Liver (tissue), 9 donors: Measurements from ENCODE around the gene VASP. TPM values are rescaled to one million over a fixed set of nuclear protein-coding genes. Genes with fewer than 3 reads are reported as not detected.

Experiments used
- DNase-seq: peaks from one replicate; pipeline ENCODE4 v3.0.0-alpha.2; 2017; ENCODE audit warnings: low spot score
- H3K27ac ChIP-seq, 2 donors: one replicate each; pipeline ENCODE4 v1.7.0; 2013; ENCODE audit warnings: inconsistent platforms in 2 of 2, low read length in 2 of 2, control low read depth in 1 of 2, low read depth in 1 of 2, mild to moderate bottlenecking in 1 of 2
- H3K27me3 ChIP-seq, 4 donors: one replicate each; pipeline versions ENCODE4 v1.6.1 to v1.7.0; 2013; ENCODE audit warnings: low read length in 3 of 4, inconsistent platforms in 1 of 4, mild to moderate bottlenecking in 1 of 4, moderate library complexity in 1 of 4; ENCODE audit not compliant: control insufficient read depth in 4 of 4, insufficient read depth in 4 of 4
- H3K36me3 ChIP-seq, 4 donors: one replicate each; pipeline versions ENCODE4 v1.6.1 to v1.7.0; 2013; ENCODE audit warnings: low read length in 3 of 4, mild to moderate bottlenecking in 3 of 4, low read depth in 1 of 4, moderate library complexity in 1 of 4; ENCODE audit not compliant: control insufficient read depth in 4 of 4, insufficient read depth in 3 of 4
- H3K4me1 ChIP-seq, 4 donors: one replicate each; pipeline versions ENCODE4 v1.6.1 to v1.7.0; 2013; ENCODE audit warnings: low read length in 3 of 4, mild to moderate bottlenecking in 3 of 4, moderate library complexity in 1 of 4; ENCODE audit not compliant: control insufficient read depth in 4 of 4, insufficient read depth in 4 of 4
- H3K4me3 ChIP-seq, 3 donors: one replicate each; pipeline versions ENCODE4 v1.6.1 to v1.7.0; 2013; ENCODE audit warnings: low read length in 3 of 3, control low read depth in 1 of 3, low read depth in 1 of 3, mild to moderate bottlenecking in 1 of 3
- H3K9ac ChIP-seq, 2 donors: one replicate each; pipeline ENCODE4 v1.7.0; 2013; ENCODE audit warnings: low read length in 2 of 2, mild to moderate bottlenecking in 2 of 2, moderate library complexity in 2 of 2, control low read depth in 1 of 2, low read depth in 1 of 2
- H3K9me3 ChIP-seq, 4 donors: one replicate each; pipeline versions ENCODE4 v1.6.1 to v1.7.0; 2013; ENCODE audit warnings: low read length in 3 of 4; ENCODE audit not compliant: control insufficient read depth in 4 of 4
- CTCF ChIP-seq: fragments of 150-350 bp; IDR thresholded peaks from 2 replicates; pipeline ENCODE4 v1.5.1; 2017; ENCODE audit warnings: improper control_type of control experiment, low read depth, low read length; ENCODE audit not compliant: missing input control
- EGR1 ChIP-seq, 2 donors: IDR thresholded peaks; 2 replicates each; pipeline ENCODE4 v1.6.1; 2016 to 2018; ENCODE audit warnings: antibody characterized with exemption in 2 of 2, low read depth in 2 of 2
- FOXA1 ChIP-seq: IDR thresholded peaks from 2 replicates; pipeline ENCODE4 v1.6.1; 2016; ENCODE audit warnings: antibody characterized with exemption
- HNF4A ChIP-seq, 2 donors: conservative IDR thresholded peaks; 2 replicates each; pipeline ENCODE4 v1.6.1; 2016; ENCODE audit warnings: antibody characterized with exemption in 2 of 2, mild to moderate bottlenecking in 2 of 2
- HNF4G ChIP-seq: IDR thresholded peaks from 2 replicates; pipeline ENCODE4 v1.6.1; 2016; ENCODE audit warnings: antibody characterized with exemption
- JUND ChIP-seq, 2 donors: IDR thresholded peaks; 2 replicates each; pipeline ENCODE4 v1.6.1; 2016; ENCODE audit warnings: antibody characterized with exemption in 2 of 2
- NR2F2 ChIP-seq: IDR thresholded peaks from 2 replicates; pipeline ENCODE4 v1.6.1; 2016; ENCODE audit warnings: antibody characterized with exemption
- RAD21 ChIP-seq, 2 donors: IDR thresholded peaks; 2 replicates each; pipeline ENCODE4 v1.6.1; 2016; ENCODE audit warnings: antibody characterized with exemption in 2 of 2, mild to moderate bottlenecking in 2 of 2
- REST ChIP-seq: IDR thresholded peaks from 2 replicates; pipeline ENCODE4 v1.6.1; 2016; ENCODE audit warnings: antibody characterized with exemption, mild to moderate bottlenecking
- RXRA ChIP-seq, 2 donors: IDR thresholded peaks; 2 replicates each; pipeline ENCODE4 v1.6.1; 2017 to 2018; ENCODE audit warnings: antibody characterized with exemption in 2 of 2, mild to moderate bottlenecking in 1 of 2
- SP1 ChIP-seq: IDR thresholded peaks from 2 replicates; pipeline ENCODE4 v1.6.1; 2018; ENCODE audit warnings: antibody characterized with exemption, mild to moderate bottlenecking
- TAF1 ChIP-seq: conservative IDR thresholded peaks from 2 replicates; pipeline ENCODE4 v1.6.1; 2016; ENCODE audit warnings: antibody characterized with exemption, mild to moderate bottlenecking
- YY1 ChIP-seq: IDR thresholded peaks from 2 replicates; pipeline ENCODE4 v1.6.1; 2016; ENCODE audit warnings: antibody characterized with exemption, mild to moderate bottlenecking
- ZBTB33 ChIP-seq: IDR thresholded peaks from 2 replicates; pipeline ENCODE4 v1.6.1; 2016; ENCODE audit warnings: antibody characterized with exemption
- WGBS: extraction: QIAGEN DNeasy Blood & Tissue Kit; methylation state at CpG from one replicate; pipeline ENCODE4 v1.1.7; 2013; 5-methylcytosine and 5-hydroxymethylcytosine counted together
- polyA plus RNA-seq, 2 donors: library from polyadenylated mRNA; stranded (reverse) in 1 of 2; unstranded in 1 of 2; fragments of 200-250 nt in 1 of 2; fragments of >200 nt in 1 of 2; fragmentation: Nextera tagmentation in 1 of 2; extraction: Ambion mirVana in 1 of 2; gene quantifications; one replicate each; pipeline versions ENCODE4 v1.2.1 to v1.2.3, GENCODE V29; 2013 to 2015
- total RNA-seq, 2 donors: library from RNA; depleted of rRNA; stranded (reverse); fragments of >200 nt; gene quantifications; one replicate each; pipeline ENCODE4 v1.2.3, GENCODE V29; 2014
- donor health status: healthy.
- donor health status: healthy.
- donor health status: healthy.
- donor health status: healthy.
- donor health status: healthy.

Gene VASP
- total and polyA plus RNA-seq, 4 donors = 7.3 to 29.1 (median 22.7) TPM

GRCh38 chr19:45475537-45476291, 31.6 kb upstream of the VASP start:
- Histone ChIP-seq H3K9me3 (no peaks in the 10 kb centered on the region), H3K9ac (no peak overlapping the region), H3K36me3 (no peaks in the 10 kb centered on the region), H3K27ac (no peak overlapping the region), H3K4me3 (no peak overlapping the region), H3K27me3 (peaks cover 0 to 4% (median 2%) of the 10 kb centered on the region in 4 donors), H3K4me1 (peaks cover 0 to 17% (median 9%) of the 10 kb centered on the region in 4 donors)
- no peak for DNase-seq
- 66% methylated on average over 6 of the region's 6 CpGs for WGBS
- no peak for TF ChIP-seq YY1
- no peak for TF ChIP-seq ZBTB33
- TF ChIP-seq FOXA1 = no peak
- TF ChIP-seq HNF4G = no peak
- no peak for TF ChIP-seq RAD21 (IDR thresholded peaks at IDR 0.05)
- no peak for TF ChIP-seq TAF1
- no peak for TF ChIP-seq EGR1 (IDR thresholded peaks at IDR 0.05; ENCODE audit: low read depth in 2 of 2)

- peaks cover 0 to 3% (median under 1%) of the 10 kb centered on the region in 4 donors for H3K27me3 ChIP-seq
- TF ChIP-seq HNF4A (conservative IDR thresholded peaks at IDR 0.05) = no peak
- no peak for TF ChIP-seq NR2F2
- no peak for TF ChIP-seq EGR1 (IDR thresholded peaks at IDR 0.05; ENCODE audit: low read depth in 2 of 2)
- TF ChIP-seq HNF4G = no peak
- TF ChIP-seq RXRA (IDR thresholded peaks at IDR 0.05) = no peak
- TF ChIP-seq REST = no peak
- TF ChIP-seq FOXA1 = no peak
- no peak for TF ChIP-seq JUND (IDR thresholded peaks at IDR 0.05)
- H3K4me3 ChIP-seq = no peak overlapping the region
- H3K36me3 ChIP-seq = no peaks in the 10 kb centered on the region
- no peak for DNase-seq
- H3K4me1 ChIP-seq = peaks cover 0 to 15% (median 8%) of the 10 kb centered on the region in 4 donors
- WGBS = 44% methylated on average over 5 of the region's 5 CpGs
- no peak overlapping the region for H3K27ac ChIP-seq
- no peak overlapping the region for H3K9ac ChIP-seq
- no peaks in the 10 kb centered on the region for H3K9me3 ChIP-seq
Observed at GRCh38 chr19:45476304-45476703, 31.0 kb upstream of the VASP start.

- Histone ChIP-seq H3K9ac (no peak overlapping the region), H3K9me3 (no peaks in the 10 kb centered on the region), H3K27ac (no peak overlapping the region), H3K36me3 (no peaks in the 10 kb centered on the region), H3K27me3 (peaks cover 0 to 3% (median 0%) of the 10 kb centered on the region in 4 donors), H3K4me1 (peaks cover 0 to 12% (median 6%) of the 10 kb centered on the region in 4 donors), H3K4me3 (no peak overlapping the region)
- TF ChIP-seq HNF4A (conservative IDR thresholded peaks at IDR 0.05) (no peak), EGR1 (IDR thresholded peaks at IDR 0.05; ENCODE audit: low read depth in 2 of 2) (no peak), CTCF (no peak), NR2F2 (no peak), SP1 (no peak), RXRA (IDR thresholded peaks at IDR 0.05) (no peak), JUND (IDR thresholded peaks at IDR 0.05) (no peak)
- no peak for DNase-seq
- WGBS = 46% methylated on average over 5 of the region's 5 CpGs
Observed at GRCh38 chr19:45477186-45477585, 30.1 kb upstream of the VASP start.
